Activated CD4-positive, alpha-beta T cell treated with anti-CD3 and anti-CD28 coated beads, Interleukin-10, Interleukin-2, amounts not matched to agents 100 ng/mL and 50 ng/mL, durations not matched to agents 16 hours and 8 hours (primary cell): ENCODE results near the gene ROR2.

ENCODE experiments used
- DNase-seq: peaks from one replicate; pipeline ENCODE4 v3.0.0-alpha.2; 2020

The ROR2 gene

DNA sequence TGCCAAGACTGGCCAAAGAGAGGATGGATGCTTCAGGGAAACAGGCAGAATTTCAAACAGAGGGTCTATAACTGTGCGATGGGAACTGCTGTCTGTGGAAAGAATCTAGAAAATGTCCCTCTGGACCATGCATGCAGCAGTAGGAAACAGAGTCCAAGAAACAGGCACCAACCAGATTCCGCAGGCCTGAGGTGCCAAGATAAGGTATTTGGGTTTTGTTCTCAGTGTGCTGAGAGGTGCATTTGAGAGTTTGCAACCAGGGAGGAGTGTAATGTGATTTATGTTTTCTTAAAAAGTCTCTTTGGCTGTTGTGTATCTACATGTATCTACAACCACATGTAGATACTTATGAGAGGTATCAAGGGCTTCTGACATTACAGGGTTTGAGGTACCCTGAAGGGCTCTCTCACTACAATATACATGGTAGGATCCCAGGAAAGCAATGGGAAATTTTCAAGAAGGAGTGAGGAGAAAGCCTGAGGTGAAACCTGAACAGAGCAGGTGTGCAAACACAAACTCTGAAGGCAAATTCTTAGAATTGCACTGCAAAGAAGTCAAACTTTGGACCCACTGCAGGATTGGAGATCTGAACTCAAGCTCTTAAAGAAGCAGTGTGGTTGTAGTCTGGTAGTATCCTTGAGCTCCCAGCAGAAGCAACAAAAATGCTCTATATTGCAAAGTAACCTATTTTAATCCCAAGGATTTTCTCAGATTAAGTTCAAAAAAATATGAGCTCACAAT lies 343.6 kb downstream of the ROR2 start:
- DNase-seq = no peak

DNA sequence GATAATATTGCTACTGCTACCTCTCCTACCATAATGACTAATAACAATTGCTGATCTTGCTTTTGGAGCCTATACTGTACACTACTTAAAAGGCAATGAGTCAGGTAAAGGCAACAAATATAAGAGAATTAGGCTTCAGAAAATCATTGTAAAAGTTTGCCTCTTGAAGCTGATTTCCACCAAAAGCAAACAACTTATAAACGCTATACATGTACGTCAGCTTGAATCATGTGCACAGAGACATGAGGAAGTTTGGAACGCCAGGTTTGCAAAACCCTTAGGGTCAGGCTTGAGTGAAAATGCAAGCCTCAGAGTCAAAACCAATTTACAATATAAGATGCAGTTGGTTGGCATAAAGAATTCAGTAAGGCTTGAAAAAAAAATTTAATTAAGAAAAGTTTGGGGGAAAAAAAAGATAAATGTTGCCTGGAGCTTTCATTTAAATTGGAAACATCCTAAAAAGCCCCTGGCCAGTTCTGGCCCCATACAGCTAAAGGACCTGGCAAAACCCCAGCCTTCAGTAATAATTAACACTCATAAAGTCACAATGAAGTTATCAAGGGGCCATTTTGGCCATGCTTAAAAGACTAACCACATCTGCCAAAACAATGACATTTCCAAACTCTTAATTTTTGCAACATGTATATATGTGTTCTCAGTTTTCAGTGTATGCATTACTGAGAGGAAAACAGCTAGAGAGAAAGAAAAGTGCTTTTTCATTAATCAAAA lies 345.4 kb downstream of the ROR2 start:
- no peak for DNase-seq

DNA sequence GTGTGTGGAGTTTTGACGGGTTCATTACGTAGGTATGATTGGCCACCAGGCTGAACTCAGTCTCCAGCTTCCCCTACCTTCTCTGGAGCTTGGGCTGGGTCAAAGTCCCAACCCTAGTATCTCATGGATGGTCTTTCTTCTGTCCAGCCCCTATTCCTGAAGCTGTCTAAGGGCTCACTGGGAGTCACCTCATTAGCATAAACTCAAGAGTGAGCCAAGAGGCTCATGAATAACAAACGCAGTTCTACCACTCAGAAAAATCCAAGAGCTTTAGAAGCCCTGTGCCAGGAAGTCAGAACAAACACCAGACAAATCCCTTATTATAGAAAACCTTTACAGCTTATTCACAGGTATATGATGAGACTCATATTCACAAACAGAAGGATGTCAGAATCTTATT lies 346.1 kb downstream of the ROR2 start:
- DNase-seq = no peak

DNA sequence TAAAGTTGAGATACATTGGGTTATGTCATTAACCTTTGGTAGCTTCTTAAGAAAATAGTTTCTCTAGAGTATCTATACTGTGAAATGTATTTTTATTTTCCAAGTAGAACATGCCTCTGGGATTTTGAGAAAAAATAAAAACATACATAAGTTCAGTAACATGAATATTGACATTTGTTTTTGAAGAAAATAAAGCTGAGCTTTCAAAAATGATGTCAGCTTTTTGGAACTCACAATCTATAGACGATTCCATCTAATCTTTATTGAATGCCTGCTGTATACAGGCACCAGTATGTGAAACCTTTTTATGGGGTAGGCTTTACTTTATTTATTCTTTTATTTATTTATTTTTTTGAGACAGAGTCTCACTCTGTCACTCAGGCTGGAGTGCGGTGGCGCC lies 350.5 kb downstream of the ROR2 start:
- no peak for DNase-seq

DNA sequence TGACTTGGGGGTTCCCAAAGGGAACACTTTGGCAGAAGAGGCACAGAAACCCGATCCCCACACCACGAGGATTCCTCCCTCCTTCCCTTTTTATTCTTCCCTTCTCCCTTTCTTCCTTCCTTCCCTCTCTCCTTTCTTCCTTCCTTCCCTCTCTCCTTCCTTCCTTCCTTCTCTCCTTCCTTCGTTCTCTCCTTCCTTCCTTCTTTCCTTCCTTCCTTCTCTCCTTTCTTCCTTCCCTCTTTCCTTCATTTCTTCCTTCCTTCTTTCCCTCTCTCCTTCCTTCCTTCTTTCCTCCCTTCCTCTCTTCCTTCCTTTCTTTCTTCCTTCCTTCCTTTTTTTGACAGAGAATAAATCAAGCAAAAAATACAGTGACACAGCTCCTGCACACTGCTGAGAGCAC lies 358.4 kb downstream of the ROR2 start:
- no peak for DNase-seq

DNA sequence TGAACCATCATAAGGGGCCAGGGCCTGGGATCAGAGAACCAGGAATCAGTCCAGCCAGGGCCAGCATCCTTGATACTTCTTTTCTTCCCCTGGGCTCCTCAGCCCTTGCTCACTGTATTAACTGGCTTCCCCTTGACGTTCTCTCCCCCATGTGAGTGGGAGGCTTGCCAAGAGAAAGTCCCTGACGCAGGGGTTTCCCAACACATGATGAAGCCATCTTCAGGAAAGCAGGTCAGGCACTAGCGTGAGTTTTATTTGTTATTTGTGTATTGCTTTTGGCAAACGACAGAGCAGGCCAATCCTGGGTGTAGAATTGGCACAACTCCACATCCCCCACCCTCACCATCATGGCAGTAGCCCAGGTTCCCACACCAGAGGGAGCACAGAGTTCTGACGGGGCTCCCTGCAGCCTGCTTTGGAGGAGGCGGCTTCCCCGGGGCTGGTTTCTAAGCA lies 360.9 kb downstream of the ROR2 start:
- no peak for DNase-seq

DNA sequence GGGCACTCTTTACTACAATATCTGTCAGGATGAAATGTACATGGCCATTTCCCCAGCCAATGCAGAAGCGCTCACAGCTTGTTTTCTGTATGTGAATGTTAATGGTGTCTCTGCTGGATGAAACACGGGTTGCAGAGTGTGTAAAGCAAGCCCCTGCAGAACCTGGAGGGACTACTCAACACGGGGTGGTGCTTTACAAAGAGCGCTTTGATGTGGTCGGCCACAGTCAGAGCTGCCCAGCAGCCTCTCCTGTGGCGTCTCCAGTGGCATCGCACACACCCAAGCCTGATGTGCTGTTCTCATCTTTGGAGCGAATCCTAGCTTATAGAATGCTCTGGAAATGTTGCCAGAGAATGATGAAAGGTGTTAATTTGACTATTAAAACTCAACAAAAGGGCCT lies 363.7 kb downstream of the ROR2 start:
- no peak for DNase-seq

DNA sequence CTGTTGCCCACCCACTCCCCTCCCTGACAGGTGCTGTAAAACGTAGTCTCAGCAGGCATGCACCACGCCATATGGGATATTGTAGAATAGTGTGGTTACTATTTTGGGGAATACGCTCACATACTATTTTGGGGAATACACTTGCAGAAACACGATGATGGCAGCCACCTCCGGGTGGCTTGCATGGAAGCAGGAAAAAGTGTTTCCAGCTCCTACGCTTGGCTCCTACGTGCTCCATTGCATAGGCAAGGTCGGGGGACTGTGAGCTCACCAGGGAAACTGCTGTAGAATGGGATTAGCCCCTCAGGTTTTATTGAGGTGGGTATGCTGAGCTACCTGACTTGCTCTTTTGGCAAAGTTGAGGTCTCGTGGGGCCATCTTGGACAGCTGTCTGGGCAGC lies 366.1 kb downstream of the ROR2 start:
- DNase-seq = no peak

DNA sequence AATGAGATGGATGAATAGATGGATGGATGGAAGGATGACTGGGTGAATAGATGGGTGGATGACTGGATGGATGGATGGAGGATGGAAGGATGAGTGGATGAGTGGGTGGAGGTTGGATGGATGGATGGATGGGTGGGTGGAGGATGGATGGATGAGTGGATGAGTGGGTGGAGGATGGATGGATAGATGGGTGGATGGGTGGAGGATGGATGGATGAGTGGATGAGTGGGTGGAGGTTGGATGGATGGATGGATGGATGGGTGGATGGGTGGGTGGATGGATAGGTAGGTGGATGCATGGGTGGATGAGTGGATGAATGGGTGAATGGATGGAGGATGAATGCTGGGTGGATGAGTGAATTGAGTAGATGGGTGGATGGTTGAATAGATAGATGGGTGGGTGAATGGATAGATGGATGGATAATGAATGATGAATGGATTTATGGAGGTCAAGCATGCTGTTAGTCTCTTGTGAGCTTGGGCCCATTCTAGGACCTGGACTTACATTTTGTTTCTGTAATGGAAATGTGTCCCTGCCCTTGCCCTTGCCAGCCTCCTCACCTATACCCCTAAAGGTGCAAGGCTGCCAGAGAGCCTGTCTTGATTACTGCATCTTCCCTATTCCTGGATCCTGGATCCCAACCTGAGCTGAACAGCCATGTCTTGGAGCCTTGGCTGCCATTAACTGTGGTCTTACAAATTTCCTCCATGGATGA lies 366.7 kb downstream of the ROR2 start:
- DNase-seq = no peak

DNA sequence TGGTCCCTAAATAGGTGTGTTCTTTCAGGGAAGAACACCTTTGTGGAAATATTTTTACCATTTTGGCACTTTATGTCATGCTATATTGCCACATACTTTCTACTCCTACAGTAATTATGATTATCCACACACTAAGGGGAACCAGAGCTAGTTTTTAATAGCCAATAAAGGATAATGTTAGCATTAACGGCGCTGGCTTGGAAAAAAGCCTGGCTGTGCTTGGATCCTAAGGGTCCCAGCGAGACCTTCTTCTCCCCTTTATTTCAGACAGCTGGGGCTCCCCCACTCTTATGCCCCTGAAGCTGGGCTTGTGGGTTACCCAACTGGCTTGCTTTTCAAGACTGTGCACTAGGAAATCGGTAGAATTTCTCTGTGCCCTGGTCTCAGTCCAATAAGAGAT lies 367.8 kb downstream of the ROR2 start:
- DNase-seq = no peak

DNA sequence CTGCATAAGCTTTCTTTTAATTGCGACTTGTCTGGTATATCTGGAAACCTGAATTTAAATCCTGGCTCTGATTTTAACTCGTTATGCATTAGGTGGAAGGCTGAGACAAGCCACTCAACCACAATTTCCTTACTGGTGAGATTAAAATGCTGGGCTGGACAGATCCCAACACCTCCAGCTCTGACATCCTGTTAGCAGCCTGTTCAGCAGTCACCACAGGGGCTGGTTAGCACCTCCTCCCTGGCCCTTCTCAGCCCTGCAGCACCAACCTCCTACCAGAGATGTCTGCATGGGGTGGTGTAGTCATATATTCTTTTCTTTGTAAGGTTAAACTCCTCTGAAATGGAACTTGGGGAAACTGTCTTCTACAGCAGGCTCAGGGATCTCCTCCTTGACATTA lies 369.9 kb downstream of the ROR2 start:
- DNase-seq = peak; percentile 6

DNA sequence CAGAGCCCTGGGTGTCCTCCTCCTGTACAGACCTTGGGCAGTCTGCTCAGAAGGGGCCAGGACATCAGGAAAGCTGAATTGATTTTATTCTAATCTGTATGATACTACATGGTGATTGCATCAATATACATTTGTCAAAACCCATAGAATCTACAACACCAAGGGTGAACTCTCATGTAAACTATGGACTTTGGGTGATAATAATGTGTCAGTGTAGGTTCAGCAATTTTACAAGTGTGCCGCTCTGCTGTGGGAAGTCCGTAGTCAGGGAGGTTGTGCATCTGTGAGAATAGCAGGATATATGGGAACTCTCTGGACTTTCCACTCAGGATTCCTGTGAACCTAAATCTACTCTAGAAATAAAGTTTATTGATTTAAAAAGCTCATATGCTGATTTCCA lies 371.1 kb downstream of the ROR2 start:
- no peak for DNase-seq

DNA sequence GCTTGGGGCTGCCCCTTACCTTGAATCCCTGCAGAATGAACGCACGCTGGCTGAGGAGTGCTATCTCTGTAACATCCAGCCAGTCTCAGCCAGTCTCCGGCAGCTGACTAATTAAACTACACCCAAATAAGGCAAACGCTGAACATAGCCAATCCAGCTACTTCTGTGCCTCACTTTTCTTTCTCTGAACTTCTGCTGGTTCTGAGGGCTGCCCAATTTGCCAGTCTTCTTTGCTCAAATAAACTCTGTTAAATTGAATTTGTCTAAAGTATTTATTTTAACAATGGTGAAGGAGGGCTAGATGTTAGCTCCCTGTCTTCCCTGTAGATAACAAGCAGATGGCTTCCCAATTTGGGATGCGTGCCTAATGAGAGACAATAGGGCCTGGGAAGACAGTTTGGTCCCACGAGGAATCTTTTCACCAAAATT lies 372.4 kb downstream of the ROR2 start:
- DNase-seq = no peak

DNA sequence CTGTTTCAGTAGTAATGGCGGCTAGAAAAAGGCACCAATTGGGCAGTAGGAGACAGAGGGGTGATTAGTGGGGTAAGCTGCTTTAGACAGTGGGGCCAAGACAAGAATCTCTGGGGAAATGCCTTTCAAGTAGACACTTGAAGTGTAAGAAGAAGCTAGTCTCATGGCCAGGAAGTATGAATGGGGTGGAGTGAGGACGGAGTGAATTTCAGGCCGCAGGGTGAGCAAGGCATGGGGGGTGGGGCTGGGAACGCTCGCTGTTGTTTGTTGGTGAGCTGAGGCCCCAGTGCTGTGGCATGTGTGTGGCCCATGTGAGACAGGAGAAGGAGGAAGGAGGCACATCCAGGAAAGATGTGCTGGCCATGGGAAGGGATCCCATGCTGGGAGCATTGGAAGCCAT lies 377.2 kb downstream of the ROR2 start:
- DNase-seq = no peak

DNA sequence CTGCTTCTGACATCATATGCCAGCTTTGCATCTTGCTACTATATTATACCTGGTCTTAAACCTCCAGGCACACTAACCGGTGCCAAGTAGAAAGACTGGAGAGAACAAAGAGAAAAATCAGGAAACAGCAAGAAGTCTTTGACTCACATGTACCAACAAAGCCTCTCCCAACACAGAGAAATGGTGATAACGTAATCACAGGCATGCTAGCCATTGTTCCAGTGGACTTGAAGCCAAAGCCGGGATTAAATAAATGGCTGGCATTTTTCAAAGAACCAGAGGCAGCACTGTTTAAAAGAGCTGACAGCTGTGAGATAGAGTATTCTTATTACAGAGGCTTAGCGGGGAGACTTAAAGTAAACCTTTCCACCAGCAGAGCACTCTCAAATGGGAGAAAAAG lies 378.0 kb downstream of the ROR2 start:
- no peak for DNase-seq

DNA sequence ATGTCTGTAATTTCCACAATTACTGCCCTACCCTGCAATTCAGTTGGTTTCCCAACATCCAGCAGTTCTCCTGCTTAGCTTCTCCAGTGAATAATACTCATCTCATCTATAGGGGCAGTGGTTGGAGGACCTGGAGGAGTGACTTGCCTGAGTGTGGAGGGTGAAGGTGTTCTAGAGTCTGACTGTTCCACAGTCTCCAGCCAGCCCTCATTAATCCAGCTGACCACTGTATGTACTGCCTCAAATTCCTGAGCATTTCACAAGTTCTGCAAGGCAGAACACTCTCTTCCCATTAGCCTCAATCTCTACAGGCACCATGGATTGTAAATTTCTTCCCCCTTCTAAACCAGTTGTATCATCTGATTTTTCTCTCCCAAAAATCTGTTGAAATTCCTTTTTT lies 379.0 kb downstream of the ROR2 start:
- no peak for DNase-seq

DNA sequence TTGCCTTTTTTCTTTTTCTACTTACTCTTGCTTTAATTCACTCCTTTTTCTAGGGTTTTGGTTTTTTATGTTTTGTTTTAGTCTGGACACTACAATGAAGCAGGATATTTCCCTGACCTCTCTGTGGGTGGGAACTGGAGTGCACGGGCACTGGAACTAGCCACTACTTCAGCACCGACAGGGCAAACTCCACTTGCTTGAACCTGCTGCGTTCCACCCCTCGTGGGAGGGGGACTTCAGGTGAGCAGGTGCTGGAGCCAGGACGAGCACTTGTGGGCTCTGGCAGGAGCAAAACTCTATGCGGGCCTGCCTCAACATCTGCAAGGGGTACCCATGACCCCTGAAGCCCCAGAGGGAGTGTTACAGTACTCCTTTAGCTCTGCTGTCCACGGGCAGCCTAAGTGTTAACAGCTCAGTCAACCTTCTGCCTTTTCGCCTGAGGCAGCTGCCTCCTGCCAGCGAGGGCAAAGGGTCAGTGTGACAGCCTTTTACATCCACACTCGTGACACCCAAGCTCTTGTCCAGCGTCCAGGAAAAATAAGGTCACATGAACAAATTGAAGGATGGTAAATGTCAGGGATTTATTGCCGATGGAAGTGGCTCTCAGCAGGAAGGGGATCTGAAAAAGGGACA lies 382.3 kb downstream of the ROR2 start:
- DNase-seq = no peak

DNA sequence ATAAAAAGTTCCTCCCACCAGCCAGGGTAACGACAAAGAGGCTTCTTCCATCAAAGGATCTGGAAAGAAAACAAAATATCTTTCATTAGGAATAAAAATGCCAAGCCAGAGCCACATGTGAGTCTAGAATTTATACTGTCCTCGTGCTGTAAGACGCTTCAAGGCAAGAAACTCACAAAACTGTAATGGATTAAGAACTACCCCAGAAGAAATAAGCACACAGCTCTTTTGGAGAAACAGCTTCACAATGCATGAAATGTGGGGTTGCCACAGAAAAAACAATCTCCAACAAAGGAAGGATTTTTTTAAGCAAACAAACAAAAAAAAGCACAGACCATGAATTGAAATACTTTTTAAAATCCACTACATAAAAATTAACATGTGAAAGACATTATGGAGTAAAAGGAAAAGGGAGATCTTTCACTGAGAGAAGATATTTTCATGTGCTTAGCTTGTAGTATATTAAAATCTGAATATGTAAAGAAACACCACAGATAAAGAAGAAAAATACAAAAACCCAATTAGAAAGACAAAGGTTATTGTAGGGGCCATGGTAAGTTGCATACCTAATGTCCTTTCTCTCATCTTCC lies 385.9 kb downstream of the ROR2 start:
- DNase-seq = no peak

DNA sequence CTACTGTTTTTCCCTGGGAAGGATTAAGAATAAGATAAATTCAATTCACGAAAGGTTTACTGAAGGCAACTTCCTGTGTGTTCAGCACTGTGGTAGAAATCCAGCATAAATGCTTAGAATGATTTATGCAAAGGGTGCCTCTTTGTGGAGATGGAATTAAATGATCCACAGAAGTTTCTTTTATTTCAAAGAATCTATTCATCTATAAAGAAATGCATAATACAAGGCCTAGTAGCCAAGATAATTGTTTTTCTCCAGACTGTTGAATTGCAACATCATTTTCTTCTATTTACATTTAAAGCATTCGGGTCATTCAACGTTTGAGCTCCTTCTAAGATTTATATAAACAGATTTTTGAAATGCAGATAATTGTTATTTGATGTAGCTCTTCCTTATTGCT lies 387.6 kb downstream of the ROR2 start:
- no peak for DNase-seq

DNA sequence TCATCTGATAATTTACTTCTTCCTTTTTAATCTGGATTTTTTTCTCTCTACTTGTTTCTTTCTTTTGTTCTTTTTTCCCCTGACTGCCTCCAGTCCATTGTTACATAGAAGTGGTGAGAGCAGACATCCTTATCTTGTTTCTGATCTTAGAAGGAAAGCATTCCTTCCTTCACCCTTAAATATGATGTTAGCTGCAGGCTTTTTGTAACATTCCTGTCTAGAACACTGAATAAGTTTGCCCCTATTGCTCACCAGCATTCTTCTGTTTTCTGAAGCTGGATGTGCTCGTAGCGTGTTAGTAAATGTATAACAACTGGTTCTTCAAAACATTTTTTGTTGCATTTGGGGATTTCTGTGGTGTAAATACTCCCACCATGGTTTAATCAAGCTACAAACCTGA lies 389.7 kb downstream of the ROR2 start:
- no peak for DNase-seq

DNA sequence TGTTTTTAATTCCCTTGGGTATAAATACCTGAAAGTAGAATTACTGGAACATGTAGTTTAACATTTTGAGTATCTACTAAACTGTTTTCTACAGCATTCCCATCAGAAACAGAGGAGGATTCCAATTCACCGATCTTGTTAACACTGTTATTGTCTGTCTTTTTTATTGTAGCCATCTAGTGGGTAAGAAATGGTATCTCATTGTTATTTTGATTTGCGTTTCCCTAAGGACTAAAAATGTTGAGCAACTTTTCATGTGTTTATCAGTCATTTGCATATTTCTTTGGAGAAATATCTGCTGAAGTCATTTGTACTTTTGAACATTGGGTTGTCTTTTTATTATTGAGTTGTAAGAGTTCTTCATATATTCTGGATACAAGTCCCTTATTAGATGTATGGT lies 391.1 kb downstream of the ROR2 start:
- DNase-seq = no peak

DNA sequence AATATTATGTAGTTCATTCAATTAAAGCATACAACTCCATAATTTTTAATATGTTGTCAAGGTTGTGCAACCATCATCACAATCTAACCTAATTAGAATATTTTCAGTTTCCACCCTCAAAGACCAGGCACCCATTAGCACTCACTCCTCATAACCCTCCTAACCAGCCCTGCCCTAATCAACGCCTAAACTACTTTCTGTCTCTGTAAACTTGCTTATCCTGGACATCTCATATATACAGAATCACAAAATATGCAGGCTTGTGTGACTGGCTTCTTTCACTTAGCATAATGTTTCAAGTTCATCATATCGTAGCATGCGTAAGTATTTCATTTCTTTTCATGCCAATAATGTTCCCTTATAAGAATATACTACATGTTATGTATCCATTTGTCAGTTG lies 391.6 kb downstream of the ROR2 start:
- DNase-seq = no peak

DNA sequence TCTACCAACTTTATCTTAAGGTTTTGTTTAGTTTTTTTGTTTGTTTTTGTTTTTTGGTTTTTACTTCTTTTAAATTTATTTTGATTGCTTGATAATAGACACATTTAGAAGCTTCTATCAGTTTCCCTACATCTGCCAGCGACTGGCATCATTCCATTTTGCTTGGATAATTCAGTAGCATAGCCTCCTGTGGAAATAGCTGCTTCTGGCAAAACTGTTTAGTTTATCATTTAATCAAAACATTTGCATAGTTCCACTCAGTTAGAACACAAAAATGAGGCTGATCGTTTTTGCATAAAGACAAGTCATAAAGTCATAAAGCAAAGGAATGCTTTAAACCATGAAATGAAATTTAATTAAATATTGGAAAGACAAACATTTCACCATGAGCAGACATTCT lies 392.7 kb downstream of the ROR2 start:
- no peak for DNase-seq
